Liver (tissue), 9 donors: ENCODE results near the gene PCNA. TPM values are rescaled to one million over a fixed set of nuclear protein-coding genes. Genes with fewer than 3 reads are reported as not detected.

Experiments used
- DNase-seq: peaks from one replicate; pipeline ENCODE4 v3.0.0-alpha.2; 2017; ENCODE audit warnings: low spot score
- H3K27ac ChIP-seq, 2 donors: one replicate each; pipeline ENCODE4 v1.7.0; 2013; ENCODE audit warnings: inconsistent platforms in 2 of 2, low read length in 2 of 2, control low read depth in 1 of 2, low read depth in 1 of 2, mild to moderate bottlenecking in 1 of 2
- H3K27me3 ChIP-seq, 4 donors: one replicate each; pipeline versions ENCODE4 v1.6.1 to v1.7.0; 2013; ENCODE audit warnings: low read length in 3 of 4, inconsistent platforms in 1 of 4, mild to moderate bottlenecking in 1 of 4, moderate library complexity in 1 of 4; ENCODE audit not compliant: control insufficient read depth in 4 of 4, insufficient read depth in 4 of 4
- H3K36me3 ChIP-seq, 4 donors: one replicate each; pipeline versions ENCODE4 v1.6.1 to v1.7.0; 2013; ENCODE audit warnings: low read length in 3 of 4, mild to moderate bottlenecking in 3 of 4, low read depth in 1 of 4, moderate library complexity in 1 of 4; ENCODE audit not compliant: control insufficient read depth in 4 of 4, insufficient read depth in 3 of 4
- H3K4me1 ChIP-seq, 4 donors: one replicate each; pipeline versions ENCODE4 v1.6.1 to v1.7.0; 2013; ENCODE audit warnings: low read length in 3 of 4, mild to moderate bottlenecking in 3 of 4, moderate library complexity in 1 of 4; ENCODE audit not compliant: control insufficient read depth in 4 of 4, insufficient read depth in 4 of 4
- H3K4me3 ChIP-seq, 3 donors: one replicate each; pipeline versions ENCODE4 v1.6.1 to v1.7.0; 2013; ENCODE audit warnings: low read length in 3 of 3, control low read depth in 1 of 3, low read depth in 1 of 3, mild to moderate bottlenecking in 1 of 3
- H3K9ac ChIP-seq, 2 donors: one replicate each; pipeline ENCODE4 v1.7.0; 2013; ENCODE audit warnings: low read length in 2 of 2, mild to moderate bottlenecking in 2 of 2, moderate library complexity in 2 of 2, control low read depth in 1 of 2, low read depth in 1 of 2
- H3K9me3 ChIP-seq, 4 donors: one replicate each; pipeline versions ENCODE4 v1.6.1 to v1.7.0; 2013; ENCODE audit warnings: low read length in 3 of 4; ENCODE audit not compliant: control insufficient read depth in 4 of 4
- CTCF ChIP-seq: fragments of 150-350 bp; IDR thresholded peaks from 2 replicates; pipeline ENCODE4 v1.5.1; 2017; ENCODE audit warnings: improper control_type of control experiment, low read depth, low read length; ENCODE audit not compliant: missing input control
- EGR1 ChIP-seq, 2 donors: IDR thresholded peaks; 2 replicates each; pipeline ENCODE4 v1.6.1; 2016 to 2018; ENCODE audit warnings: antibody characterized with exemption in 2 of 2, low read depth in 2 of 2
- FOXA1 ChIP-seq: IDR thresholded peaks from 2 replicates; pipeline ENCODE4 v1.6.1; 2016; ENCODE audit warnings: antibody characterized with exemption
- FOXA2 ChIP-seq: IDR thresholded peaks from 2 replicates; pipeline ENCODE4 v1.6.1; 2016; ENCODE audit warnings: antibody characterized with exemption
- GABPA ChIP-seq, 2 donors: IDR thresholded peaks in 1 of 2; conservative IDR thresholded peaks in 1 of 2; 2 replicates each; pipeline ENCODE4 v1.6.1; 2016; ENCODE audit warnings: antibody characterized with exemption in 2 of 2, mild to moderate bottlenecking in 1 of 2, moderate library complexity in 1 of 2
- HNF4A ChIP-seq, 2 donors: conservative IDR thresholded peaks; 2 replicates each; pipeline ENCODE4 v1.6.1; 2016; ENCODE audit warnings: antibody characterized with exemption in 2 of 2, mild to moderate bottlenecking in 2 of 2
- HNF4G ChIP-seq: IDR thresholded peaks from 2 replicates; pipeline ENCODE4 v1.6.1; 2016; ENCODE audit warnings: antibody characterized with exemption
- JUND ChIP-seq, 2 donors: IDR thresholded peaks; 2 replicates each; pipeline ENCODE4 v1.6.1; 2016; ENCODE audit warnings: antibody characterized with exemption in 2 of 2
- NR2F2 ChIP-seq: IDR thresholded peaks from 2 replicates; pipeline ENCODE4 v1.6.1; 2016; ENCODE audit warnings: antibody characterized with exemption
- RAD21 ChIP-seq, 2 donors: IDR thresholded peaks; 2 replicates each; pipeline ENCODE4 v1.6.1; 2016; ENCODE audit warnings: antibody characterized with exemption in 2 of 2, mild to moderate bottlenecking in 2 of 2
- REST ChIP-seq: IDR thresholded peaks from 2 replicates; pipeline ENCODE4 v1.6.1; 2016; ENCODE audit warnings: antibody characterized with exemption, mild to moderate bottlenecking
- RXRA ChIP-seq, 2 donors: IDR thresholded peaks; 2 replicates each; pipeline ENCODE4 v1.6.1; 2017 to 2018; ENCODE audit warnings: antibody characterized with exemption in 2 of 2, mild to moderate bottlenecking in 1 of 2
- SP1 ChIP-seq: IDR thresholded peaks from 2 replicates; pipeline ENCODE4 v1.6.1; 2018; ENCODE audit warnings: antibody characterized with exemption, mild to moderate bottlenecking
- TAF1 ChIP-seq: conservative IDR thresholded peaks from 2 replicates; pipeline ENCODE4 v1.6.1; 2016; ENCODE audit warnings: antibody characterized with exemption, mild to moderate bottlenecking
- YY1 ChIP-seq: IDR thresholded peaks from 2 replicates; pipeline ENCODE4 v1.6.1; 2016; ENCODE audit warnings: antibody characterized with exemption, mild to moderate bottlenecking
- WGBS: extraction: QIAGEN DNeasy Blood & Tissue Kit; methylation state at CpG from one replicate; pipeline ENCODE4 v1.1.7; 2013; 5-methylcytosine and 5-hydroxymethylcytosine counted together
- polyA plus RNA-seq, 2 donors: library from polyadenylated mRNA; stranded (reverse) in 1 of 2; unstranded in 1 of 2; fragments of 200-250 nt in 1 of 2; fragments of >200 nt in 1 of 2; fragmentation: Nextera tagmentation in 1 of 2; extraction: Ambion mirVana in 1 of 2; gene quantifications; one replicate each; pipeline versions ENCODE4 v1.2.1 to v1.2.3, GENCODE V29; 2013 to 2015
- total RNA-seq, 2 donors: library from RNA; depleted of rRNA; stranded (reverse); fragments of >200 nt; gene quantifications; one replicate each; pipeline ENCODE4 v1.2.3, GENCODE V29; 2014
- TF ChIP-seq, protein P1 (sequence below): IDR thresholded peaks from 2 replicates; pipeline ENCODE4 v1.6.1; 2016; ENCODE audit warnings: antibody characterized with exemption
- TF ChIP-seq, protein P2 (sequence below): IDR thresholded peaks from 2 replicates; pipeline ENCODE4 v1.6.1; 2016; ENCODE audit warnings: antibody characterized with exemption
- donor health status: healthy.
- donor health status: healthy.
- donor health status: healthy.
- donor health status: healthy.
- donor health status: healthy.

Gene PCNA
- total and polyA plus RNA-seq, 4 donors, result 14.1 to 161 (median 23.8) TPM

DNA sequence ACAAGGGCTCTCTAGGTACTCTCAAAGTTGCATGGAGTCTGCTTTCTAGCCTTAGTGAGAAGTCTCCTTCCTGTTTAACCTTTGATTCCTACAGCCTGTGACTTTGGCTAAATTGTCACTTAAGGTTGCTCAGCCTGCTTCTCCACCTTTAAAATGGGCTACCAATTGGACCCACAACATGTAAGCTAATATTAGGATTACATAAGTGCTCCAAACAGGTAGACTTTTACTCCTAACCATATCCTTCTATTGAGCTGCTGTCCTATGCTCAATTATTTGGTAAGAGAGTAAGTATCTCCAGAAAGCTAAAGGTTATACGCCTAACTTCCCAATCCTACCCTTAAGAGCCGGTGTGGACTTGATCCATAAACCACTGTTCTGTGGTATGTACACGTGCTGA lies 2.9 kb downstream of the PCNA start:
- no peaks in the 10 kb centered on the region for H3K27me3 ChIP-seq
- no peak overlapping the region for H3K27ac ChIP-seq
- H3K36me3 ChIP-seq, result peaks cover 1 to 17% (median 14%) of the 10 kb centered on the region in 4 donors
- H3K4me3 ChIP-seq, result no peak overlapping the region
- no peak for TF ChIP-seq RXRA (IDR thresholded peaks at IDR 0.05)
- no peak for TF ChIP-seq FOXA2
- no peak for TF ChIP-seq EGR1 (IDR thresholded peaks at IDR 0.05; ENCODE audit: low read depth in 2 of 2)
- no peak for TF ChIP-seq TAF1
- TF ChIP-seq NR2F2, result no peak
- TF ChIP-seq RAD21 (IDR thresholded peaks at IDR 0.05), result no peak
- no peak for TF ChIP-seq GABPA (IDR thresholded peaks at IDR 0.05 in 1 of 2, conservative IDR thresholded peaks at IDR 0.05 in 1 of 2)
- no peak for TF ChIP-seq HNF4A (conservative IDR thresholded peaks at IDR 0.05)
- no peak for TF ChIP-seq HNF4G
- TF ChIP-seq, protein P1, sequence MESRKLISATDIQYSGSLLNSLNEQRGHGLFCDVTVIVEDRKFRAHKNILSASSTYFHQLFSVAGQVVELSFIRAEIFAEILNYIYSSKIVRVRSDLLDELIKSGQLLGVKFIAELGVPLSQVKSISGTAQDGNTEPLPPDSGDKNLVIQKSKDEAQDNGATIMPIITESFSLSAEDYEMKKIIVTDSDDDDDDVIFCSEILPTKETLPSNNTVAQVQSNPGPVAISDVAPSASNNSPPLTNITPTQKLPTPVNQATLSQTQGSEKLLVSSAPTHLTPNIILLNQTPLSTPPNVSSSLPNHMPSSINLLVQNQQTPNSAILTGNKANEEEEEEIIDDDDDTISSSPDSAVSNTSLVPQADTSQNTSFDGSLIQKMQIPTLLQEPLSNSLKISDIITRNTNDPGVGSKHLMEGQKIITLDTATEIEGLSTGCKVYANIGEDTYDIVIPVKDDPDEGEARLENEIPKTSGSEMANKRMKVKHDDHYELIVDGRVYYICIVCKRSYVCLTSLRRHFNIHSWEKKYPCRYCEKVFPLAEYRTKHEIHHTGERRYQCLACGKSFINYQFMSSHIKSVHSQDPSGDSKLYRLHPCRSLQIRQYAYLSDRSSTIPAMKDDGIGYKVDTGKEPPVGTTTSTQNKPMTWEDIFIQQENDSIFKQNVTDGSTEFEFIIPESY, result no peak
- TF ChIP-seq CTCF, result no peak
- no peak for TF ChIP-seq YY1
- no peak for TF ChIP-seq JUND (IDR thresholded peaks at IDR 0.05)
- TF ChIP-seq, protein P2, sequence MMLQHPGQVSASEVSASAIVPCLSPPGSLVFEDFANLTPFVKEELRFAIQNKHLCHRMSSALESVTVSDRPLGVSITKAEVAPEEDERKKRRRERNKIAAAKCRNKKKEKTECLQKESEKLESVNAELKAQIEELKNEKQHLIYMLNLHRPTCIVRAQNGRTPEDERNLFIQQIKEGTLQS, result no peak
- TF ChIP-seq REST, result no peak
- TF ChIP-seq FOXA1, result no peak
- H3K9ac ChIP-seq, result no peak overlapping the region
- 82% methylated on average over 3 of the region's 3 CpGs for WGBS
- DNase-seq, result no peak
- peaks cover 1 to 27% (median 20%) of the 10 kb centered on the region in 4 donors for H3K4me1 ChIP-seq
- no peaks in the 10 kb centered on the region for H3K9me3 ChIP-seq

GRCh38 chr20:5114403-5114802 lies 5.4 kb downstream of the PCNA start:
- H3K4me3 ChIP-seq, result no peak overlapping the region
- 75% methylated on average over 3 of the region's 3 CpGs for WGBS
- no peak for TF ChIP-seq TAF1
- no peak for TF ChIP-seq SP1
- TF ChIP-seq GABPA (IDR thresholded peaks at IDR 0.05 in 1 of 2, conservative IDR thresholded peaks at IDR 0.05 in 1 of 2), result no peak
- no peak for TF ChIP-seq NR2F2
- no peak for TF ChIP-seq HNF4G
- TF ChIP-seq EGR1 (IDR thresholded peaks at IDR 0.05; ENCODE audit: low read depth in 2 of 2), result no peak
- TF ChIP-seq FOXA1, result no peak

More at GRCh38 chr20:5114403-5114802, 5.4 kb downstream of the PCNA start:
- H3K4me1 ChIP-seq, result peaks cover 0 to 26% (median 23%) of the 10 kb centered on the region in 4 donors
- H3K9me3 ChIP-seq, result no peaks in the 10 kb centered on the region
- H3K9ac ChIP-seq, result no peak overlapping the region
- no peak overlapping the region for H3K27ac ChIP-seq
- no peak for DNase-seq
- peaks cover 5 to 30% (median 24%) of the 10 kb centered on the region in 4 donors for H3K36me3 ChIP-seq
- no peaks in the 10 kb centered on the region for H3K27me3 ChIP-seq
